Breast epithelium (tissue), 4 donors: ENCODE data around the gene RRP1. TPM values are rescaled to one million over a fixed set of nuclear protein-coding genes. Genes with fewer than 3 reads are reported as not detected.

ENCODE experiments used
- DNase-seq, 2 donors: peaks; one replicate each; pipeline ENCODE4 v3.0.0-alpha.2; 2019; ENCODE audit warnings: low spot score in 2 of 2
- H3K27ac ChIP-seq, 2 donors: fragments of 200-600 bp; sonication (generic) in 1 of 2; one replicate each; pipeline ENCODE4 v1.5.1; 2016 to 2019; ENCODE audit warnings: mild to moderate bottlenecking in 1 of 2
- H3K27me3 ChIP-seq, 2 donors: fragments of 200-600 bp; sonication (generic) in 1 of 2; one replicate each; pipeline versions ENCODE4 v1.5.1 to v1.6.0; 2017 to 2019; ENCODE audit warnings: control low read depth in 1 of 2, mild to moderate bottlenecking in 1 of 2
- H3K36me3 ChIP-seq: fragments of 200-600 bp; one replicate; pipeline ENCODE4 v1.5.1; 2019
- H3K4me1 ChIP-seq, 2 donors: fragments of 200-600 bp; sonication (generic); one replicate each; pipeline ENCODE4 v1.5.1; 2016 to 2019; ENCODE audit warnings: control low read depth in 1 of 2
- H3K4me3 ChIP-seq, 3 donors: fragments of 200-600 bp; sonication (generic); 1 replicate in 2 of 3; 2 replicates in 1 of 3; pipeline ENCODE4 v1.5.1; 2016 to 2019; ENCODE audit warnings: mild to moderate bottlenecking in 3 of 3, moderate library complexity in 2 of 3
- H3K9me3 ChIP-seq, 2 donors: fragments of 200-600 bp; sonication (generic) in 1 of 2; one replicate each; pipeline ENCODE4 v1.5.1; 2016 to 2019; ENCODE audit warnings: control low read depth in 1 of 2
- POLR2A ChIP-seq: fragments of 450-650 bp; IDR thresholded peaks from one replicate; pipeline ENCODE4 v1.6.1; 2016; ENCODE audit warnings: antibody characterized with exemption, mild to moderate bottlenecking, moderate library complexity
- POLR2AphosphoS5 ChIP-seq, 3 donors: sonication (generic); formaldehyde crosslinking; IDR thresholded peaks; one replicate each; pipeline ENCODE4 v1.6.1; 2017; ENCODE audit warnings: antibody characterized with exemption in 3 of 3
- intact Hi-C: fragments of 100-400 bp; cut with DNase I; formaldehyde crosslinking; loops from one replicate; pipeline ENCODE4 v1.15.1; 2023; ENCODE audit warnings: low total_unique reads
- total RNA-seq, 3 donors: library from RNA; depleted of rRNA; stranded (reverse); fragments of >200 nt; gene quantifications; one replicate each; pipeline ENCODE4 v1.1.0, GENCODE V29; 2016
- TF ChIP-seq, protein P1 (sequence below), 3 donors: fragments of 450-650 bp; IDR thresholded peaks; one replicate each; pipeline ENCODE4 v1.5.1; 2016 to 2017; ENCODE audit warnings: antibody characterized with exemption in 3 of 3, mild to moderate bottlenecking in 3 of 3, moderate library complexity in 3 of 3

Gene RRP1
- total RNA-seq, 3 donors from 2014 or later: 15.4 to 22.9 (median 16.5) TPM

GRCh38 chr21:43792406-43792805 lies 3.0 kb downstream of the RRP1 start:
- no peak overlapping the region for H3K27ac ChIP-seq
- H3K9me3 ChIP-seq: no peaks in the 10 kb centered on the region
- H3K4me1 ChIP-seq: peaks cover 5 to 8% of the 10 kb centered on the region in 2 donors
- no peak for DNase-seq
- TF ChIP-seq POLR2AphosphoS5 (IDR thresholded peaks at IDR 0.05) (no peak), POLR2A (no peak)
- TF ChIP-seq, protein P1, sequence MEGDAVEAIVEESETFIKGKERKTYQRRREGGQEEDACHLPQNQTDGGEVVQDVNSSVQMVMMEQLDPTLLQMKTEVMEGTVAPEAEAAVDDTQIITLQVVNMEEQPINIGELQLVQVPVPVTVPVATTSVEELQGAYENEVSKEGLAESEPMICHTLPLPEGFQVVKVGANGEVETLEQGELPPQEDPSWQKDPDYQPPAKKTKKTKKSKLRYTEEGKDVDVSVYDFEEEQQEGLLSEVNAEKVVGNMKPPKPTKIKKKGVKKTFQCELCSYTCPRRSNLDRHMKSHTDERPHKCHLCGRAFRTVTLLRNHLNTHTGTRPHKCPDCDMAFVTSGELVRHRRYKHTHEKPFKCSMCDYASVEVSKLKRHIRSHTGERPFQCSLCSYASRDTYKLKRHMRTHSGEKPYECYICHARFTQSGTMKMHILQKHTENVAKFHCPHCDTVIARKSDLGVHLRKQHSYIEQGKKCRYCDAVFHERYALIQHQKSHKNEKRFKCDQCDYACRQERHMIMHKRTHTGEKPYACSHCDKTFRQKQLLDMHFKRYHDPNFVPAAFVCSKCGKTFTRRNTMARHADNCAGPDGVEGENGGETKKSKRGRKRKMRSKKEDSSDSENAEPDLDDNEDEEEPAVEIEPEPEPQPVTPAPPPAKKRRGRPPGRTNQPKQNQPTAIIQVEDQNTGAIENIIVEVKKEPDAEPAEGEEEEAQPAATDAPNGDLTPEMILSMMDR (IDR thresholded peaks at IDR 0.05): no peak
- intact Hi-C loops: loop anchor here (10.0 kb wide), 1 partner anchor 68 kb away; no protein-coding TSS in a partner anchor
- H3K27me3 ChIP-seq: no peaks in the 10 kb centered on the region
- H3K4me3 ChIP-seq: no peak overlapping the region
- peaks cover 4% of the 10 kb centered on the region for H3K36me3 ChIP-seq

GRCh38 chr21:43793243-43793642 lies 3.9 kb downstream of the RRP1 start:
- TF ChIP-seq POLR2AphosphoS5 (IDR thresholded peaks at IDR 0.05): no peak
- TF ChIP-seq POLR2A: no peak
- TF ChIP-seq, protein P1 (IDR thresholded peaks at IDR 0.05): no peak
- no peaks in the 10 kb centered on the region for H3K9me3 ChIP-seq
- no peak overlapping the region for H3K4me3 ChIP-seq
- no peaks in the 10 kb centered on the region for H3K27me3 ChIP-seq
- peaks cover 5 to 8% of the 10 kb centered on the region in 2 donors for H3K4me1 ChIP-seq
- DNase-seq: no peak
- H3K27ac ChIP-seq: no peak overlapping the region
- intact Hi-C loops: loop anchor here (10.0 kb wide), 1 partner anchor 68 kb away; no protein-coding TSS in a partner anchor
- peaks cover 9% of the 10 kb centered on the region for H3K36me3 ChIP-seq

GRCh38 chr21:43794311-43794710 lies 4.9 kb downstream of the RRP1 start:
- no peak overlapping the region for H3K4me3 ChIP-seq
- H3K4me1 ChIP-seq: peaks cover 5 to 8% of the 10 kb centered on the region in 2 donors
- H3K27ac ChIP-seq: no peak overlapping the region
- no peak for TF ChIP-seq POLR2AphosphoS5 (IDR thresholded peaks at IDR 0.05)
- TF ChIP-seq, protein P1 (IDR thresholded peaks at IDR 0.05): no peak
- TF ChIP-seq POLR2A: no peak
- intact Hi-C loops: loop anchor here (10.0 kb wide), 1 partner anchor 70 kb away; no protein-coding TSS in a partner anchor
- H3K27me3 ChIP-seq: no peaks in the 10 kb centered on the region
- no peak for DNase-seq
- H3K36me3 ChIP-seq: peaks cover 16% of the 10 kb centered on the region
- no peaks in the 10 kb centered on the region for H3K9me3 ChIP-seq

GRCh38 chr21:43794857-43795256 lies 5.5 kb downstream of the RRP1 start:
- DNase-seq: no peak
- H3K27ac ChIP-seq: no peak overlapping the region
- peaks cover 5 to 8% of the 10 kb centered on the region in 2 donors for H3K4me1 ChIP-seq
- no peak for TF ChIP-seq POLR2A
- TF ChIP-seq, protein P1 (IDR thresholded peaks at IDR 0.05): no peak
- no peak for TF ChIP-seq POLR2AphosphoS5 (IDR thresholded peaks at IDR 0.05)
- no peaks in the 10 kb centered on the region for H3K9me3 ChIP-seq
- no peak overlapping the region for H3K4me3 ChIP-seq
- intact Hi-C loops: loop anchor here (10.0 kb wide), 1 partner anchor 70 kb away; no protein-coding TSS in a partner anchor
- peaks cover 16% of the 10 kb centered on the region for H3K36me3 ChIP-seq
- H3K27me3 ChIP-seq: no peaks in the 10 kb centered on the region

GRCh38 chr21:43797415-43797814 lies 8.0 kb downstream of the RRP1 start:
- Histone ChIP-seq H3K27ac (no peak overlapping the region), H3K9me3 (no peaks in the 10 kb centered on the region), H3K36me3 (peaks cover 16% of the 10 kb centered on the region), H3K4me3 (no peak overlapping the region), H3K27me3 (no peaks in the 10 kb centered on the region), H3K4me1 (no peaks in the 10 kb centered on the region)
- intact Hi-C loops: loop anchor here (10.0 kb wide), 1 partner anchor 73 kb away; no protein-coding TSS in a partner anchor
- TF ChIP-seq POLR2AphosphoS5 (IDR thresholded peaks at IDR 0.05): no peak
- no peak for TF ChIP-seq POLR2A
- TF ChIP-seq, protein P1 (IDR thresholded peaks at IDR 0.05): no peak
- DNase-seq: no peak
